ENCODE measurements around the gene ABCA1. TPM values are rescaled to one million over a fixed set of nuclear protein-coding genes. Genes with fewer than 3 reads are reported as not detected.
A peak's percentile ranks its signal among the peaks of the same experiment; 100 is the strongest.

ABCA1 gene
- total and polyA plus RNA-seq, 2 of the 4 experiments (the other 2 are of a cell fraction), result 5.8 to 52.2 TPM

GRCh38 chr9:104869811-104870210 is 58.1 kb downstream of the ABCA1 start:
- dilution Hi-C loops (cut with HindIII; ENCODE audit: low sequenced_read_pairs, unreplicated experiment) (no loop called here), in situ Hi-C loops (cut with MboI; ENCODE audit: low sequenced_read_pairs) (loop anchor here (10.0 kb wide), 2 partner anchors 195 to 545 kb away; no protein-coding TSS in a partner anchor), intact Hi-C loops (cut with micrococcal nuclease) (loop anchor here (10.0 kb wide), 1 partner anchor 125 kb away; no protein-coding TSS in a partner anchor)
- no peak overlapping the region for H3K4me3 ChIP-seq (ENCODE audit: insufficient read depth, low read depth, low read length)
- ChIA-PET POLR2A (ENCODE audit: unreplicated experiment) (no interaction called here), CTCF (interaction anchor here (0.6 kb wide), 1 partner anchor 54 kb away, joined by 3 read pairs; no protein-coding TSS in a partner anchor)
- BruUV-seq (replicated peaks), result no TSS peak
- H3K4ac ChIP-seq (ENCODE audit: low read depth, low read length), result peak overlapping the region; percentile 75
- H4K5ac ChIP-seq (ENCODE audit: low read depth, low read length), result peak overlapping the region; percentile 4; the same call in 1 of the 2 replicates
- peaks cover 11% of the 10 kb centered on the region for H4K20me1 ChIP-seq (ENCODE audit: insufficient read depth, low read length)
- no peak overlapping the region for H2AK9ac ChIP-seq (replicated peaks; ENCODE audit: low read depth, low read length, poor library complexity)
- peaks cover 32% of the 10 kb centered on the region for H3K9me1 ChIP-seq (ENCODE audit: insufficient read depth, low read length)
- peak overlapping the region; percentile 68; the same call in 1 of the 2 replicates for H2BK120ac ChIP-seq (ENCODE audit: low read depth, low read length)
- H2BK5ac ChIP-seq (ENCODE audit: low read depth, low read length, poor library complexity, severe bottlenecking), result peak overlapping the region; percentile 36
- H3K23ac ChIP-seq (ENCODE audit: low read depth, low read length), result peak overlapping the region; percentile 14; the same call in 1 of the 2 replicates
- H3K79me1 ChIP-seq (ENCODE audit: low read depth in 1 of 2, low read length in 2 of 2), result peaks cover 32 to 62% of the 10 kb centered on the region in 2 experiments
- peak overlapping the region; percentile 37; the same call in 1 of the 3 replicates for H2BK15ac ChIP-seq (ENCODE audit: low read depth, low read length)
- H3K18ac ChIP-seq (ENCODE audit: low read depth, low read length), result peak overlapping the region; percentile 27
- no peaks in the 10 kb centered on the region for H3K27me3 ChIP-seq (ENCODE audit: control insufficient read depth, insufficient read depth, low read length)
- DNase-seq (peak; percentile 26), ATAC-seq (ENCODE audit: low read depth) (no peak)
- WGBS, 2 experiments (ENCODE audit: extremely low coverage in 2 of 2, insufficient read length in 1 of 2), result no CpG with 5 or more reads among the region's 1 CpG
- H3K27ac ChIP-seq (ENCODE audit: insufficient read depth, low read length), result peak overlapping the region; percentile 95; the same call in 1 of the 2 replicates
- H3K36me3 ChIP-seq (ENCODE audit: control insufficient read depth, insufficient read depth, low read length), result peaks cover 24% of the 10 kb centered on the region
- no peaks in the 10 kb centered on the region for H3K9me3 ChIP-seq (ENCODE audit: control insufficient read depth, insufficient read depth, low read length)
- peak overlapping the region; percentile 35; the same call in 1 of the 2 replicates for H2BK20ac ChIP-seq (ENCODE audit: low read depth, low read length)
- no peak overlapping the region for H3K9ac ChIP-seq (ENCODE audit: low read depth, low read length)
- peak overlapping the region; percentile 62 for H3K14ac ChIP-seq (replicated peaks; ENCODE audit: low read depth, low read length)
- H3K4me1 ChIP-seq (ENCODE audit: control insufficient read depth, insufficient read depth, low read length), result peaks cover 39% of the 10 kb centered on the region
- H2AK5ac ChIP-seq (ENCODE audit: low read depth, low read length), result no peak overlapping the region; the same call in 1 of the 2 replicates
- 0 out of 2 replicates have a peak overlapping the region, but pooled peaks have one; percentile 26 for H3K56ac ChIP-seq (ENCODE audit: extremely low read depth, insufficient read depth, low read length)
- peak overlapping the region; percentile 42 for H4K91ac ChIP-seq (ENCODE audit: insufficient read depth, low read depth, low read length)
- H2AFZ ChIP-seq (replicated peaks; ENCODE audit: low read length, poor library complexity), result no peak overlapping the region
- H4K8ac ChIP-seq (ENCODE audit: low read depth in 2 of 2, low read length in 2 of 2), result peak overlapping the region; percentile 39 to 62; a peak in 3 of 4 replicates
- no peak overlapping the region for H3K4me2 ChIP-seq (ENCODE audit: low read depth, low read length)
- TF ChIP-seq RFX5 (IDR thresholded peaks at IDR 0.05; ENCODE audit: low read depth, low read length) (no peak), CEBPB (IDR thresholded peaks at IDR 0.05; ENCODE audit: low read depth, low read length) (no peak), NFE2L2 (IDR thresholded peaks at IDR 0.05; ENCODE audit: low read depth, low read length) (no peak), CTCF (conservative IDR thresholded peaks at IDR 0.05; ENCODE audit: low read depth, low read length) (no peak), RCOR1 (IDR thresholded peaks at IDR 0.05; ENCODE audit: insufficient replicate concordance, low read length) (no peak), BHLHE40 (IDR thresholded peaks at IDR 0.05; ENCODE audit: low read depth, low read length) (no peak), ELK1 (IDR thresholded peaks at IDR 0.05; ENCODE audit: borderline replicate concordance, low read depth, low read length) (no peak), RAD21 (IDR thresholded peaks at IDR 0.05; ENCODE audit: low read length) (no peak), MAZ (IDR thresholded peaks at IDR 0.05; ENCODE audit: borderline replicate concordance, low read depth, low read length) (no peak)
- TF ChIP-seq, protein P1, sequence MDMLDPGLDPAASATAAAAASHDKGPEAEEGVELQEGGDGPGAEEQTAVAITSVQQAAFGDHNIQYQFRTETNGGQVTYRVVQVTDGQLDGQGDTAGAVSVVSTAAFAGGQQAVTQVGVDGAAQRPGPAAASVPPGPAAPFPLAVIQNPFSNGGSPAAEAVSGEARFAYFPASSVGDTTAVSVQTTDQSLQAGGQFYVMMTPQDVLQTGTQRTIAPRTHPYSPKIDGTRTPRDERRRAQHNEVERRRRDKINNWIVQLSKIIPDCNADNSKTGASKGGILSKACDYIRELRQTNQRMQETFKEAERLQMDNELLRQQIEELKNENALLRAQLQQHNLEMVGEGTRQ (IDR thresholded peaks at IDR 0.05; ENCODE audit: low read depth, low read length), result no peak
